GM12878 (cell line): Measurements from ENCODE around the gene BCO1. TPM values are rescaled to one million over a fixed set of nuclear protein-coding genes. Genes with fewer than 3 reads are reported as not detected.

ENCODE experiments used
- ATAC-seq: fragments of 200-7000 bp; cut with Tn5 transposase; 3 replicates; pipeline ENCODE4 v1.9.1; 2020; ENCODE audit warnings: mild to moderate bottlenecking, moderate library complexity
- BruUV-seq: library from RNA; stranded (reverse); fragments of 400-500 nt; replicated peaks from 2 replicates; lab custom pipeline; 2021; lab: Mats Ljungman, UMichigan
- CTCF ChIA-PET: fragments of 300-600 bp; sonication (Branson Sonifier 250); formaldehyde crosslinking; extraction: SDS; loops from one replicate; lab custom pipeline; 2021; ENCODE audit warnings: inconsistent platforms; lab: Yijun Ruan, JAX
- POLR2A ChIA-PET: fragments of 350-600 bp; formaldehyde crosslinking; extraction: SDS; loops from one replicate; lab custom pipeline; 2021; ENCODE audit warnings: inconsistent platforms; lab: Charles Lee
- RAD21 ChIA-PET: fragments of 300-600 bp; sonication (Branson Sonifier 250); formaldehyde crosslinking; loops from one replicate; lab custom pipeline; 2023; ENCODE audit warnings: antibody characterized with exemption; ENCODE audit not compliant: unreplicated experiment; lab: Charles Lee
- SMC1A ChIA-PET: fragments of 300-600 bp; sonication (Branson Sonifier 250); formaldehyde crosslinking; loops from one replicate; lab custom pipeline; 2023; ENCODE audit not compliant: unreplicated experiment, uncharacterized antibody; lab: Charles Lee
- DNase-seq: peaks from one replicate; pipeline ENCODE4 v3.0.0-alpha.2; 2011; ENCODE audit warnings: low read depth, low spot score
- FAIRE-seq: peaks from 3 replicates; lab custom pipeline; 2011; peaks lifted over from hg19 to GRCh38; lab: Jason Lieb, UNC
- H2AFZ ChIP-seq: 2 replicates; pipeline ENCODE4 v1.6.0; 2011; ENCODE audit warnings: low read depth, low read length, control low read depth; ENCODE audit not compliant: control insufficient read depth
- H3K27ac ChIP-seq: 2 replicates; pipeline ENCODE4 v1.5.1; 2011; ENCODE audit warnings: control low read depth; ENCODE audit not compliant: control insufficient read depth, insufficient read depth
- H3K27me3 ChIP-seq, 2 experiments: replicated peaks in 1 of 2; 2 replicates each; pipeline versions ENCODE4 v1.6.0 to v1.6.1; 2011; ENCODE audit warnings: low read length in 1 of 2; ENCODE audit not compliant: control insufficient read depth in 2 of 2, insufficient read depth in 2 of 2
- H3K36me3 ChIP-seq, 2 experiments: 2 replicates each; pipeline ENCODE4 v1.5.1; 2011; ENCODE audit warnings: low read length in 1 of 2; ENCODE audit not compliant: control insufficient read depth in 2 of 2, insufficient read depth in 2 of 2
- H3K4me1 ChIP-seq: 2 replicates; pipeline ENCODE4 v1.6.1; 2011; ENCODE audit warnings: mild to moderate bottlenecking, low read length, moderate library complexity, mixed read lengths; ENCODE audit not compliant: control insufficient read depth, insufficient read depth
- H3K4me2 ChIP-seq: 2 replicates; pipeline ENCODE4 v1.6.0; 2011; ENCODE audit warnings: control low read depth; ENCODE audit not compliant: control insufficient read depth, insufficient read depth
- H3K4me3 ChIP-seq: fragments of 200-600 bp; sonication (generic); 2 replicates; pipeline ENCODE4 v1.5.1; 2016
- H3K79me2 ChIP-seq: 2 replicates; pipeline ENCODE4 v1.6.0; 2011; ENCODE audit warnings: low read length; ENCODE audit not compliant: control insufficient read depth, insufficient read depth
- H3K9ac ChIP-seq: 2 replicates; pipeline ENCODE4 v1.8.0; 2011; ENCODE audit warnings: low read length, control low read depth, mixed read lengths; ENCODE audit not compliant: control insufficient read depth, insufficient read depth
- H3K9me3 ChIP-seq: replicated peaks from 3 replicates; pipeline ENCODE4 v1.5.1; 2011; ENCODE audit warnings: mild to moderate bottlenecking, low read length; ENCODE audit not compliant: control insufficient read depth, insufficient read depth
- H4K20me1 ChIP-seq: 2 replicates; pipeline ENCODE4 v1.6.0; 2011; ENCODE audit not compliant: control insufficient read depth, insufficient read depth
- CREM ChIP-seq: IDR thresholded peaks from 2 replicates; pipeline ENCODE4 v1.6.1; 2014; ENCODE audit warnings: antibody characterized with exemption, low read depth
- EZH2 ChIP-seq: IDR thresholded peaks from 2 replicates; pipeline ENCODE4 v1.6.1; 2012; ENCODE audit warnings: low read depth, mild to moderate bottlenecking, control low read depth, inconsistent platforms, low read length, borderline replicate concordance; ENCODE audit not compliant: control insufficient read depth
- IKZF2 ChIP-seq, 2 experiments: fragments of 450-650 bp; IDR thresholded peaks; 2 replicates each; pipeline ENCODE4 v1.6.1; 2017; ENCODE audit warnings: mild to moderate bottlenecking in 2 of 2, moderate library complexity in 2 of 2
- MXI1 ChIP-seq: fragments of 150-350 bp; IDR thresholded peaks from 2 replicates; pipeline ENCODE4 v1.6.1; 2011; ENCODE audit warnings: low read depth, mild to moderate bottlenecking, inconsistent platforms, low read length, improper control_type of control experiment
- NBN ChIP-seq: fragments of 450-650 bp; IDR thresholded peaks from 2 replicates; pipeline ENCODE4 v1.6.1; 2016
- NFYB ChIP-seq: IDR thresholded peaks from 2 replicates; pipeline ENCODE4 v1.6.1; 2011; ENCODE audit warnings: low read depth, mild to moderate bottlenecking, low read length, improper control_type of control experiment, moderate library complexity; ENCODE audit not compliant: insufficient read depth
- REST ChIP-seq: IDR thresholded peaks from 2 replicates; pipeline ENCODE4 v1.6.1; 2012; ENCODE audit warnings: mild to moderate bottlenecking, low read depth, low read length
- SMARCA5 ChIP-seq: fragments of 450-650 bp; IDR thresholded peaks from 2 replicates; pipeline ENCODE4 v1.6.1; 2017; ENCODE audit warnings: mild to moderate bottlenecking
- ZNF207 ChIP-seq: fragments of 450-650 bp; IDR thresholded peaks from 2 replicates; pipeline ENCODE4 v1.6.1; 2014; ENCODE audit warnings: antibody characterized with exemption, mild to moderate bottlenecking, borderline replicate concordance
- WGBS: methylation state at CpG from one replicate; pipeline ENCODE4 v1.1.6; 2016; ENCODE audit warnings: low lambda C conversion rate; ENCODE audit not compliant: insufficient replicate concordance, insufficient coverage; ENCODE audit errors: missing lambda C conversion rate; 5-methylcytosine and 5-hydroxymethylcytosine counted together
- in situ Hi-C: fragments of 300-500 bp; cut with MboI; formaldehyde crosslinking; loops from 9 replicates; pipeline ENCODE4 v1.14.3; 2018; ENCODE audit warnings: mixed read lengths
- intact Hi-C: fragments of 100-400 bp; cut with micrococcal nuclease; formaldehyde crosslinking; loops from one replicate; pipeline ENCODE4 v1.14.2; 2022; ENCODE audit not compliant: unreplicated experiment
- polyA plus RNA-seq, 11 experiments: library from polyadenylated mRNA; depleted of rRNA in 4 of 11; unstranded in 6 of 11; stranded (reverse) in 5 of 11; fragments of >200 nt; fragmentation: Nextera tagmentation in 4 of 11; fragmentation: Illumina TruSeq in 1 of 11; extraction: Ambion mirVana in 4 of 11; extraction: Trizol in 1 of 11; gene quantifications; 1 replicate in 1 of 11; 2 replicates in 10 of 11; pipeline versions ENCODE4 v1.2.1 to v1.2.3, GENCODE V29; 2011 to 2016; ENCODE audit warnings: inconsistent platforms in 2 of 11, missing spikeins in 2 of 11, low read depth in 1 of 11
- total RNA-seq, 4 experiments: library from RNA; depleted of rRNA in 3 of 4; stranded (reverse); fragments of >200 nt in 3 of 4; fragmentation: Illumina TruSeq in 1 of 4; extraction: Trizol in 1 of 4; gene quantifications; 2 replicates each; pipeline versions ENCODE4 v1.2.1 to v1.2.3, GENCODE V29; 2013 to 2021
- TF ChIP-seq, protein P1 (sequence below): fragments of 450-650 bp; IDR thresholded peaks from 2 replicates; pipeline ENCODE4 v1.6.1; 2014; ENCODE audit warnings: mild to moderate bottlenecking
- TF ChIP-seq, protein P2 (sequence below): fragments of 450-650 bp; IDR thresholded peaks from 2 replicates; pipeline ENCODE4 v1.6.1; 2017; ENCODE audit warnings: borderline replicate concordance

BCO1 gene
- total and polyA plus RNA-seq, 10 of the 15 experiments (the other 5 are each of a cell fraction or from before 2014, with no cell fraction given) = 0.09 to 0.21 (median 0.14) TPM; not detected in 7

GRCh38 chr16:81292936-81293335 is 54.4 kb downstream of the BCO1 start:
- no peak overlapping the region for H3K27ac ChIP-seq
- ChIA-PET RAD21 (no interaction called here), CTCF (no interaction called here), POLR2A (no interaction called here), SMC1A (no interaction called here)
- BruUV-seq = no TSS peak
- WGBS = 28% methylated on average over 5 of the region's 5 CpGs
- no peaks in the 10 kb centered on the region for H3K79me2 ChIP-seq
- TF ChIP-seq SMARCA5 (no peak), ZNF207 (no peak), NBN (no peak), NFYB (no peak), IKZF2 (IDR thresholded peaks at IDR 0.05) (no peak)
- ATAC-seq (no peak), FAIRE-seq (no peak), DNase-seq (no peak)
- no peak overlapping the region for H3K9ac ChIP-seq
- no peak overlapping the region for H3K4me2 ChIP-seq
- H3K9me3 ChIP-seq = no peaks in the 10 kb centered on the region
- intact Hi-C loops = no loop called here
- no peaks in the 10 kb centered on the region for H3K4me1 ChIP-seq
- H3K27me3 ChIP-seq = no peaks in the 10 kb centered on the region; a peak in 1 of 4 replicates
- no peaks in the 10 kb centered on the region for H4K20me1 ChIP-seq
- no peaks in the 10 kb centered on the region for H3K36me3 ChIP-seq
- H2AFZ ChIP-seq = no peak overlapping the region
- in situ Hi-C loops = no loop called here
- no peak overlapping the region for H3K4me3 ChIP-seq

GRCh38 chr16:81293909-81294802 is 55.7 kb downstream of the BCO1 start:
- no peaks in the 10 kb centered on the region for H3K36me3 ChIP-seq
- no peak for ATAC-seq
- SMC1A ChIA-PET = interaction anchor here (1.1 kb wide), 1 partner anchor 15 kb away, joined by 3 read pairs; no protein-coding TSS in a partner anchor
- no peak overlapping the region for H3K27ac ChIP-seq
- H3K4me1 ChIP-seq = no peaks in the 10 kb centered on the region
- RAD21 ChIA-PET = no interaction called here
- intact Hi-C loops = no loop called here
- FAIRE-seq = no peak
- no peak overlapping the region for H2AFZ ChIP-seq
- no TSS peak for BruUV-seq
- 60% methylated on average over 11 of the region's 11 CpGs for WGBS
- POLR2A ChIA-PET = no interaction called here
- in situ Hi-C loops = no loop called here
- no peak overlapping the region for H3K4me2 ChIP-seq
- no peaks in the 10 kb centered on the region; a peak in 1 of 4 replicates for H3K27me3 ChIP-seq
- no peak overlapping the region for H3K9ac ChIP-seq
- H3K79me2 ChIP-seq = no peaks in the 10 kb centered on the region
- no peaks in the 10 kb centered on the region for H4K20me1 ChIP-seq
- no peak for DNase-seq
- H3K4me3 ChIP-seq = no peak overlapping the region
- H3K9me3 ChIP-seq = no peaks in the 10 kb centered on the region
- CTCF ChIA-PET = no interaction called here
- TF ChIP-seq CREM = no peak
- TF ChIP-seq, protein P1, sequence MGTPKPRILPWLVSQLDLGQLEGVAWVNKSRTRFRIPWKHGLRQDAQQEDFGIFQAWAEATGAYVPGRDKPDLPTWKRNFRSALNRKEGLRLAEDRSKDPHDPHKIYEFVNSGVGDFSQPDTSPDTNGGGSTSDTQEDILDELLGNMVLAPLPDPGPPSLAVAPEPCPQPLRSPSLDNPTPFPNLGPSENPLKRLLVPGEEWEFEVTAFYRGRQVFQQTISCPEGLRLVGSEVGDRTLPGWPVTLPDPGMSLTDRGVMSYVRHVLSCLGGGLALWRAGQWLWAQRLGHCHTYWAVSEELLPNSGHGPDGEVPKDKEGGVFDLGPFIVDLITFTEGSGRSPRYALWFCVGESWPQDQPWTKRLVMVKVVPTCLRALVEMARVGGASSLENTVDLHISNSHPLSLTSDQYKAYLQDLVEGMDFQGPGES = no peak
- no peak for TF ChIP-seq MXI1
- no peak for TF ChIP-seq EZH2
- TF ChIP-seq, protein P2, sequence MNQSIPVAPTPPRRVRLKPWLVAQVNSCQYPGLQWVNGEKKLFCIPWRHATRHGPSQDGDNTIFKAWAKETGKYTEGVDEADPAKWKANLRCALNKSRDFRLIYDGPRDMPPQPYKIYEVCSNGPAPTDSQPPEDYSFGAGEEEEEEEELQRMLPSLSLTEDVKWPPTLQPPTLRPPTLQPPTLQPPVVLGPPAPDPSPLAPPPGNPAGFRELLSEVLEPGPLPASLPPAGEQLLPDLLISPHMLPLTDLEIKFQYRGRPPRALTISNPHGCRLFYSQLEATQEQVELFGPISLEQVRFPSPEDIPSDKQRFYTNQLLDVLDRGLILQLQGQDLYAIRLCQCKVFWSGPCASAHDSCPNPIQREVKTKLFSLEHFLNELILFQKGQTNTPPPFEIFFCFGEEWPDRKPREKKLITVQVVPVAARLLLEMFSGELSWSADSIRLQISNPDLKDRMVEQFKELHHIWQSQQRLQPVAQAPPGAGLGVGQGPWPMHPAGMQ = no peak
- no peak for TF ChIP-seq REST
